ENCODE data around the gene MED15.

The MED15 gene

DNA sequence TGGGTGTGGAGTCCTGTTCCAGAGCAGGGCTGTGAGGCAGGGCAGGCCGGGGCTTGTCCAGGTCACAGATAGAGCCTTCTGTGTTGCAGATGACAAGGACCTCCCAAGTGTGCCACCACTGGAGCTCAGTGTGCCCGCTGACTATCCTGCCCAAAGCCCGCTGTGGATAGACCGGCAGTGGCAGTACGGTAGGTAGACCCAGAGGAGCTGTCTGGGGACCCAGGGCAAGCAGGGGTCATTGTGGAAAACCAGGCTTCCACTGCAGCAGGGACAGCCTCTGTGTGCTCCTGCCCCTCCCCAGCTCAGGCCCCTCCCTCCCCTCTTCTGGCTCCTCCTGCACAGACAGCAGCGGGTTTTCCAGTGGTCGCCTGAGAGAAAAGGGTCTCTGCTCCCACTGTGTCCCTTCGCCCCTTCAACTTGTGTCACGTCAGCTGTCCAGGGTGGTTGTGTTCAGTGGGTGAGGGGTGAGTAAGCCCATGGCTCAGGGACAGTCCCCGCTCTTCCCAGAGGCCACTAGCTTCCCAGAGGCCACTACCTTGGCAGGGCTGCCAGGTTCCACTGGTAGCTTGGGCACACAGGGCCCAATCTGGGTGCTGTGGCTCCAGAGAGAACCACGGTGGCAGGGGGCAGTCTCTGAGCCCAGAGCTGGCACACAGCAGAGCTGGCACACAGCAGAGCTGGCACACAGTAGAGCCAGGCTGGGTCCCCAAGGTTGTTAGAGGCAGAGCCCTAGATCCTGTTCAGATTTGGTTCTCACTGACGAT, 78.4 kb downstream of the MED15 start:
- H3K4me3 ChIP-seq (replicated peaks; ENCODE audit: low read depth, low read length), result no peak overlapping the region
- TF ChIP-seq, protein P1, sequence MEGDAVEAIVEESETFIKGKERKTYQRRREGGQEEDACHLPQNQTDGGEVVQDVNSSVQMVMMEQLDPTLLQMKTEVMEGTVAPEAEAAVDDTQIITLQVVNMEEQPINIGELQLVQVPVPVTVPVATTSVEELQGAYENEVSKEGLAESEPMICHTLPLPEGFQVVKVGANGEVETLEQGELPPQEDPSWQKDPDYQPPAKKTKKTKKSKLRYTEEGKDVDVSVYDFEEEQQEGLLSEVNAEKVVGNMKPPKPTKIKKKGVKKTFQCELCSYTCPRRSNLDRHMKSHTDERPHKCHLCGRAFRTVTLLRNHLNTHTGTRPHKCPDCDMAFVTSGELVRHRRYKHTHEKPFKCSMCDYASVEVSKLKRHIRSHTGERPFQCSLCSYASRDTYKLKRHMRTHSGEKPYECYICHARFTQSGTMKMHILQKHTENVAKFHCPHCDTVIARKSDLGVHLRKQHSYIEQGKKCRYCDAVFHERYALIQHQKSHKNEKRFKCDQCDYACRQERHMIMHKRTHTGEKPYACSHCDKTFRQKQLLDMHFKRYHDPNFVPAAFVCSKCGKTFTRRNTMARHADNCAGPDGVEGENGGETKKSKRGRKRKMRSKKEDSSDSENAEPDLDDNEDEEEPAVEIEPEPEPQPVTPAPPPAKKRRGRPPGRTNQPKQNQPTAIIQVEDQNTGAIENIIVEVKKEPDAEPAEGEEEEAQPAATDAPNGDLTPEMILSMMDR (IDR thresholded peaks at IDR 0.05; ENCODE audit: low read length, missing control alignments), result no peak
- no peak for DNase-seq (ENCODE audit: low read depth)

GRCh38 chr22:20586403-20586745, 79.0 kb downstream of the MED15 start:
- no peak for DNase-seq (ENCODE audit: low read depth)

DNA sequence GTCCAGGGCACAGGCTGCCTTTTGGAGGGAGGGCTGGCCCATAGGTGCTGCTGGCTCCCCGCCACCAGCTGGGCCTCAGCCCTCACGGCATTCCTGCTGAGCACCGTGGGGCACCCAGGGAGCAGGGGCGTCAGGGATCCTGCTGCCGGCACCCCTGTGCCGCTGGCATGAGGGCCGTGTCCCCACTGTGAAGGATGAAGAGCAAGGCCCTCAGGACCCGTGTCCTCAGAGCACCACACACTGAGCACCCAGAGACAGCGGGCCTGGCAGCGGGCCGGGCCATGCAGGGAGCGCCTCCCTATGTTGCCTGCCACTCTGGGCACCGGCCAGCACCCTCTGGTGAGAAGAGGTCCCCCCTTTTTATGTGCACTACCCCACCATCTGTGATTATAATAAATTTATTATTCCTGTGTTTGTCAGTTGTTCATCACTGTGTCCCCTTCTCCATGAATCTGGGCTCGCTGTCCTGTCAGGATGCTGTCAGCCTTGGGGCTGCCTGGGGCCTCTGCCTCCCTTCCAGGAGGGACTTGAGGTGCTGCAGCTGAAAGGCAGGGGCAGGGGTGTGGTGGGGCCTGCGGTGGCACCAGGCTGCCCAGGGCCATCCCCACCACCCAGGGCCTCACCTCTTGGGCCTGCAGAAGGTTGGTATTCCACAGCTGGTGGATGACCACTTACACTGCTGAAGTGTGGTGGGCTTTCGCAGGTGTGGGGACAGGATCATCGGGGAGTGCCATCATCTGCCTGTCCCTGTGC, 80.0 kb downstream of the MED15 start:
- TF ChIP-seq, protein P1 (IDR thresholded peaks at IDR 0.05; ENCODE audit: low read length, missing control alignments), result no peak
- H3K4me3 ChIP-seq (replicated peaks; ENCODE audit: low read depth, low read length), result no peak overlapping the region
- DNase-seq (ENCODE audit: low read depth), result no peak

More at GRCh38 chr22:20586403-20586745, 79.0 kb downstream of the MED15 start:
- TF ChIP-seq, protein P1 (IDR thresholded peaks at IDR 0.05; ENCODE audit: low read length, missing control alignments), result no peak
- H3K4me3 ChIP-seq (replicated peaks; ENCODE audit: low read depth, low read length), result no peak overlapping the region

GRCh38 chr22:20588092-20588842, 80.9 kb downstream of the MED15 start:
- DNase-seq (ENCODE audit: low read depth), result no peak
- H3K4me3 ChIP-seq (replicated peaks; ENCODE audit: low read depth, low read length), result no peak overlapping the region
- TF ChIP-seq, protein P1 (IDR thresholded peaks at IDR 0.05; ENCODE audit: low read length, missing control alignments), result no peak

DNA sequence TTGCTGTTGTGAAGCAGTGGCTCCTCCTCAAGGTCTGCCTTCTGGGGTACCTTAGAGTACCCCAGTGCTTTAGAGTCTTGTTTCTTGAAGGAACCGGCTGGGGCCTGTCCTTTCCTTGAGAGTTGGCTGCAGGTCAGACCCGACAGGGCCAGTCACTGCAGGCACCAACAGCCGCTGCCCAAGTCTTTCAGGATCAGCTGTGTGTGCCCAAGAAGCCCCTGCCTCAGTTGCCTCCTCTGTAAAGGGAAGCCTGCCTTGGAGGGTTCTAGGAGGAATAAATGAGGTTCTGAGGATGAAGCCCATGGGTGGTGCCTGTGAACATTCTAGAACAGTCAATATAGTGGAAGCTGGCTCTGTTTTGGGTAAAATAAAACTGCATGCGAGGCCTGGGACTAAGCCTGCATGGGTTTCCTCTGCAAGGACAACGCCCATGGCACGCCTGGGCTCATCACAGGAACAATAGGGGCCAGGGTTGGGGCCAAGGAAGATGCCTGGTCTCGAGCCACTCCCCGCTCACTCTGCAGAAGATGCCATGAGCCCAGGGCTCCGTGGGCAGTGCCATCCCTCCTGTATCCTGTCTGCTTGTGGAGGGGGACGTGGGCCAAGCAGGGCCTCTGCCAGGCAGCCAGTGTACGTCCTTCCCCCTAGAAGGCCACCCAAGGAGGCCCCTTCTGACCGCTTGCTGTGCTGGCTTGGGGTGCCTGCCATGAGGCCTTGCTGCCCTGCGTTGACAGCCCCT, 81.6 kb downstream of the MED15 start:
- no peak overlapping the region for H3K4me3 ChIP-seq (replicated peaks; ENCODE audit: low read depth, low read length)
- no peak for DNase-seq (ENCODE audit: low read depth)
- TF ChIP-seq, protein P1 (IDR thresholded peaks at IDR 0.05; ENCODE audit: low read length, missing control alignments), result no peak
